Ectodermal cell (in vitro differentiated cells): ENCODE measurements around the gene ACACA.

Source experiments
- H3K27ac ChIP-seq: 2 replicates; pipeline ENCODE4 v1.7.0; 2013; ENCODE audit warnings: mild to moderate bottlenecking, low read depth, low read length; ENCODE audit not compliant: insufficient read depth, poor library complexity, severe bottlenecking
- H3K27me3 ChIP-seq: 2 replicates; pipeline ENCODE4 v1.7.0; 2013; ENCODE audit warnings: mild to moderate bottlenecking, low read length; ENCODE audit not compliant: insufficient read depth, control insufficient read depth, poor library complexity, severe bottlenecking
- H3K36me3 ChIP-seq: one replicate; pipeline ENCODE4 v1.7.0; 2013; ENCODE audit warnings: low read length; ENCODE audit not compliant: control insufficient read depth, insufficient read depth
- H3K4me1 ChIP-seq: one replicate; pipeline ENCODE4 v1.7.0; 2013; ENCODE audit warnings: low read length; ENCODE audit not compliant: control insufficient read depth, insufficient read depth
- H3K4me3 ChIP-seq: 2 replicates; pipeline ENCODE4 v1.7.0; 2013; ENCODE audit warnings: low read depth, low read length, control low read depth; ENCODE audit not compliant: insufficient read depth
- H3K9me3 ChIP-seq: 2 replicates; pipeline ENCODE4 v1.7.0; 2013; ENCODE audit warnings: mild to moderate bottlenecking, low read length, moderate library complexity; ENCODE audit not compliant: control insufficient read depth
- WGBS, 2 experiments: methylation state at CpG; one replicate each; pipeline ENCODE4 v1.1.7; 2013; ENCODE audit warnings: missing lambda C conversion rate in 2 of 2; 5-methylcytosine and 5-hydroxymethylcytosine counted together

Gene ACACA

DNA sequence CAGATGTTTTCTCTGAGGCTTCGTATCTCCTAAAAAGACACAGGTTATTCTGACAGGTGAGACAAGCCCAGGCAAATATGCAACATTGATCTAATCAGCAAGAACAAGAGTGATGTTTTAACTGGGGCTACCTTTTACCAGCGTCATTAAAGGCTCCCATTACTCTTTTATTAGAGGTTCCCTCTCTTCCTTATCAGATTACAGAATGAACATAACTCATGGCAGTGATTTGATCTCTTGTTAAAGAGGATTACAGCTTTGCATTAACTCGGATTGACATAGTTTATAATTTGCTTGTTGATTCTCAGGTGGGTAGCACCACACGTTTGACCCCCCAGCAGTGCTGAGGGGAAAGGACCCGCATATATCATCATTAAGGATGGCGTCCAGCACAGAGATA lies 367.4 kb downstream of the ACACA start:
- H3K27ac ChIP-seq: no peak overlapping the region
- no peak overlapping the region for H3K4me3 ChIP-seq
- WGBS, 2 experiments: 90 to 96% methylated on average over 6 of the region's 6 CpGs
- no peaks in the 10 kb centered on the region for H3K27me3 ChIP-seq
- no peaks in the 10 kb centered on the region for H3K36me3 ChIP-seq
- H3K4me1 ChIP-seq: peaks cover 5% of the 10 kb centered on the region
- no peaks in the 10 kb centered on the region for H3K9me3 ChIP-seq

DNA sequence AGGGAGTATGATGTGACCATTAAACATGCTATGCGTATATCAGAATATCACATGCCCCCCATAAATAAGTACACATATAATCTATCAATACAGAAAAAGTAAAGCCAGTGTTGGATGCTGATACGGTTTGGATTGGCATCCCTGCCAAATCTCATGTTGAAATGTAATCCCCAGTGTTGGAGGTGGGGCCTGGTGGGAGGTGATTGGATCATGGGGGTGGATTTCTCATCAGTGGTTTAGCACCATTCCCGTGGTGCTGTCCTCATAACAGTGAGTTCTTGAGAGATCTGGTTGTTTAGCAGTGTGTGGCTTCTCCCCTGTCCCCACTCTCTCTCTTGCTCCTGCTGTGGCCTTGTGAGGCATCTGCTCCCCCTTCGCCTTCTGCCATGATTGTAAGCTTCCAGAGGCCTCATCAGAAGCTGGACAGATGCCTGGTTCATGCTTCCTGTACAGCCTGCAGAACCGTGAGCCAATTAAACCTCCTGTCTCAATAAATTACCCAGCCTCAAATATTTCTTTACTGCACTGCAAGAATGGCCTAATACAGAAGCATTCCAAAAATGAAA lies 369.0 kb downstream of the ACACA start:
- H3K4me1 ChIP-seq: no peaks in the 10 kb centered on the region
- H3K9me3 ChIP-seq: no peaks in the 10 kb centered on the region
- H3K4me3 ChIP-seq: no peak overlapping the region
- WGBS, 2 experiments: 90 to 93% methylated on average over 4 to 5 of the region's 5 CpGs
- H3K36me3 ChIP-seq: peaks cover 3% of the 10 kb centered on the region
- H3K27ac ChIP-seq: no peak overlapping the region
- H3K27me3 ChIP-seq: no peaks in the 10 kb centered on the region
